HG03469 (cell line): ENCODE data around the gene HEBP2.
"Not testable (repeated sequence)": the region's sequence is repeated elsewhere in the genome, so short reads cannot be mapped to it uniquely, and the experiment has no call there.

ENCODE experiments used
- ATAC-seq: cut with Tn5 transposase; IDR thresholded peaks from one replicate; pipeline ENCODE4 v1.9.1; 2021; ENCODE audit warnings: mild to moderate bottlenecking, moderate library complexity, moderate number of reproducible peaks; ENCODE audit not compliant: unreplicated experiment

HEBP2 gene

GRCh38 chr6:138421608-138422007, 17.6 kb downstream of the HEBP2 start:
- ATAC-seq, result no peak

GRCh38 chr6:138422861-138423260, 18.8 kb downstream of the HEBP2 start:
- ATAC-seq, result no peak

GRCh38 chr6:138424004-138424904, 20.2 kb downstream of the HEBP2 start:
- no peak for ATAC-seq

GRCh38 chr6:138425256-138425655, 21.2 kb downstream of the HEBP2 start:
- not testable (repeated sequence) for ATAC-seq

- no peak for ATAC-seq
These were observed 22.6 kb downstream of the HEBP2 start for GRCh38 chr6:138426500-138427123.

- no peak for ATAC-seq
These were observed 23.7 kb downstream of the HEBP2 start for GRCh38 chr6:138427701-138428100.

- ATAC-seq, result no peak
These were observed 25.0 kb downstream of the HEBP2 start for GRCh38 chr6:138428944-138429598.

- no peak for ATAC-seq
These were observed 25.7 kb downstream of the HEBP2 start for GRCh38 chr6:138429761-138430160.

GRCh38 chr6:138430361-138431145, 26.5 kb downstream of the HEBP2 start:
- ATAC-seq, result no peak

GRCh38 chr6:138431256-138432062, 27.4 kb downstream of the HEBP2 start:
- ATAC-seq, result no peak

GRCh38 chr6:138432063-138432356, 28.0 kb downstream of the HEBP2 start:
- ATAC-seq, result no peak

GRCh38 chr6:138434096-138434495, 30.1 kb downstream of the HEBP2 start:
- no peak for ATAC-seq

- ATAC-seq, result no peak
These were observed 30.9 kb downstream of the HEBP2 start for GRCh38 chr6:138434925-138435324.

GRCh38 chr6:138439546-138439945, 35.5 kb downstream of the HEBP2 start:
- ATAC-seq, result no peak

- ATAC-seq, result no peak
These were observed 36.3 kb downstream of the HEBP2 start for GRCh38 chr6:138440296-138440695.

GRCh38 chr6:138440758-138441357, 36.8 kb downstream of the HEBP2 start:
- ATAC-seq, result no peak

GRCh38 chr6:138441965-138442364, 37.9 kb downstream of the HEBP2 start:
- no peak for ATAC-seq

GRCh38 chr6:138442663-138443062, 38.6 kb downstream of the HEBP2 start:
- ATAC-seq, result no peak

- ATAC-seq, result no peak
These were observed 40.0 kb downstream of the HEBP2 start for GRCh38 chr6:138443979-138444378.

GRCh38 chr6:138446821-138447220, 42.8 kb downstream of the HEBP2 start:
- ATAC-seq, result no peak
